ENCODE data around the gene PLP1. TPM values are rescaled to one million over a fixed set of nuclear protein-coding genes. Genes with fewer than 3 reads are reported as not detected.

PLP1 gene
- total RNA-seq, 1 experiment from 2014 or later, result 3.4 TPM

DNA sequence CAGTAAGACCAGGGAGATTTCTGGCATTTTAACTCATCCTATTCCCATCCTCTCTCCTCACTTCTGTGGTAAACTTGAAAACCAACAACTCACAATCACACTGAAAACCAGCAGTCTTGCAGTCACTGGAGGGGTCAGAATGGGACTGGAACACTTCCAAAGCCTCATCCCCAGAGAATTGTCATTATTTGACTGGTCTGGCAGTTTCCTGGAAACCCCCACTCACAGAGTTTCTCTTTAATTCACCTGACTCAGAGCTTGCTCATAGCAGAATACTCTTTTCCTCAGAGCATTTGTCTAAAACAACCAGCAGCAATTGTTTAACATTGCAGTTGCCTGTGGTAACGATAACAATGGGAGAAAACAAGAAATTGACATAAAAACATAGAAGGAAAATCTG, 62.8 kb downstream of the PLP1 start:
- Mint-ChIP-seq H3K36me3 (ENCODE audit: insufficient read depth, unreplicated experiment) (no peaks in the 10 kb centered on the region), H3K9me3 (ENCODE audit: unreplicated experiment) (no peaks in the 10 kb centered on the region), H3K27me3 (ENCODE audit: insufficient read depth, unreplicated experiment) (peaks cover 5% of the 10 kb centered on the region), H3K4me1 (ENCODE audit: low read depth, unreplicated experiment) (no peaks in the 10 kb centered on the region), H3K27ac (ENCODE audit: unreplicated experiment) (no peak overlapping the region), H3K4me3 (ENCODE audit: unreplicated experiment) (no peak overlapping the region)
- BruUV-seq (replicated peaks), result no TSS peak
- no peak for DNase-seq
- H3K4me1 ChIP-seq, result no peaks in the 10 kb centered on the region
- CTCF ChIA-PET, result no interaction called here
- H3K9me3 ChIP-seq, result no peaks in the 10 kb centered on the region
- POLR2A ChIA-PET, result no interaction called here
- intact Hi-C loops (cut with micrococcal nuclease; ENCODE audit: unreplicated experiment), result no loop called here
- no peaks in the 10 kb centered on the region for H3K27me3 ChIP-seq (replicated peaks; ENCODE audit: control insufficient read depth, insufficient read depth, low read length)
- H3K36me3 ChIP-seq (ENCODE audit: control insufficient read depth, insufficient read depth, low read length), result no peaks in the 10 kb centered on the region
- no peak overlapping the region for H3K4me3 ChIP-seq (ENCODE audit: low read depth, low read length)
- TF ChIP-seq CTCF (IDR thresholded peaks at IDR 0.05; ENCODE audit: insufficient read depth in 1 of 2, low read depth in 1 of 2, low read length in 1 of 2, severe bottlenecking in 1 of 2, unreplicated experiment in 1 of 2), result no peak

Other genes starting within 250 kb of the PLP1 start
- gene TCEAL4, start 191.3 kb upstream of the PLP1 start, total RNA-seq (2022), result 39.0 and 42.3 TPM in 2 replicates
- 2.7 and 3.3 TPM in 2 replicates for gene TCEAL3, start 168.9 kb upstream of the PLP1 start, total RNA-seq (2022)
- gene TCEAL1, start 147.9 kb upstream of the PLP1 start, total RNA-seq (2022), result 11.6 and 11.8 TPM in 2 replicates
- gene MORF4L2, start 90.1 kb upstream of the PLP1 start, total RNA-seq (2022), result 314 and 322 TPM in 2 replicates
- not detected in 2 replicates for gene TMEM31, start 65.9 kb upstream of the PLP1 start, total RNA-seq (2022)
- gene RAB9B, start 55.4 kb downstream of the PLP1 start, total RNA-seq (2022), result 1.4 and 1.6 TPM in 2 replicates
- gene TMSB15B, start 185.8 kb downstream of the PLP1 start, total RNA-seq (2022), result 17.7 and 20.4 TPM in 2 replicates
- not detected in 2 replicates for gene H2BW1, start 236.9 kb downstream of the PLP1 start, total RNA-seq (2022)

Data from Caco-2 (cell line).